Measurements from ENCODE around the gene MT1F.

GRCh38 chr16:56682703-56683397, 25.1 kb downstream of the MT1F start:
- TF ChIP-seq CTCF (optimal IDR thresholded peaks at IDR 0.05 in 1 of 3, IDR thresholded peaks at IDR 0.05 in 1 of 3, conservative IDR thresholded peaks at IDR 0.05 in 1 of 3; ENCODE audit: extremely low read depth in 1 of 3, insufficient read depth in 2 of 3, low read length in 3 of 3), result no peak
- no peak for TF ChIP-seq EZH2 (IDR thresholded peaks at IDR 0.05; ENCODE audit: low read length)
